T1000 (cell line): ENCODE measurements around the gene COL27A1.

Source experiments
- DNase-seq: peaks from one replicate; lab custom pipeline; 2025; ENCODE audit warnings: mixed read lengths; lab: John Stamatoyannopoulos, UW

The COL27A1 gene

DNA sequence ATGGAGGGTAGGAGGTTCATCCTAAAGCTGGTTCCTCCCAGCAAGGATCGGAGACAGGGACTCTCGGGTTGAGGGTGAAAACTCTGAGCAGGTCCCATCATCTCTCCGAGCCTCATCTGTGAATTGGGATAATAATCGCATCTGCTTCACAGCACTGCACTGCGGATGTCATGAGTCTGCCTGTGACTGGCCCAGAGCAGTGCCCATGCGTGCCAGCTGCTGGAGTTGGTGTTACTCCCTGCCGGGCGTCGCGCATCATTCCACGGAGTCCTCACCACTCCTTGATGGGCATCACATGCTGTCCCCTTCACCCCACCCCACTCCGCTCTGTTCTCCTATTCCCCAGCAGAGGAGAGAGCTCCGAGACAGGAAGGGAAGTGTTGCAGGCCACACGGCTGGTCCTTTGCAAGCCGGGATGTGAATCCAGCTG is 132.4 kb downstream of the COL27A1 start:
- no peak for DNase-seq

- peak; percentile 23 for DNase-seq
Observed at GRCh38 chr9:114288193-114289091, 133.1 kb downstream of the COL27A1 start.

DNA sequence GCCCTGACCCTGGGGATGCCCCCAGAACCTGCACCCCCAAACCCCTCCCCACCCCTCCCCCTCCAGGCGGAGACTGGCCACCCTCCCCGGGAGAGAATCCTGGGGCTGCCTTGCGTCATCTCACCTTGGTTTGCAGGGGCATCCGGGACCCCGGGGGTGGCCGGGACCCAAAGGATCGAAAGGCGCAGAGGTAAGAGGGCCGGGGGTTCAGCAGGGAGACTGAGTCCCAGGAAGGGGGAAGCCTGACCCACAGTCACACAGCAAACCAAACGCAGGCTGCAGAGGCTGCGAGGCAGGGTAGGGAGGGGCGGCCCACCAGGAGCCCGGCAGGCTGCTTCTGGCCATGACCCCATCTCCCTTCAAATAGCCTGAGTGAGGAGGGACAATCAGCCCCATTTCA is 133.8 kb downstream of the COL27A1 start:
- no peak for DNase-seq

GRCh38 chr9:114289571-114290481 is 134.5 kb downstream of the COL27A1 start:
- DNase-seq: no peak

GRCh38 chr9:114290561-114290986 is 135.2 kb downstream of the COL27A1 start:
- no peak for DNase-seq

DNA sequence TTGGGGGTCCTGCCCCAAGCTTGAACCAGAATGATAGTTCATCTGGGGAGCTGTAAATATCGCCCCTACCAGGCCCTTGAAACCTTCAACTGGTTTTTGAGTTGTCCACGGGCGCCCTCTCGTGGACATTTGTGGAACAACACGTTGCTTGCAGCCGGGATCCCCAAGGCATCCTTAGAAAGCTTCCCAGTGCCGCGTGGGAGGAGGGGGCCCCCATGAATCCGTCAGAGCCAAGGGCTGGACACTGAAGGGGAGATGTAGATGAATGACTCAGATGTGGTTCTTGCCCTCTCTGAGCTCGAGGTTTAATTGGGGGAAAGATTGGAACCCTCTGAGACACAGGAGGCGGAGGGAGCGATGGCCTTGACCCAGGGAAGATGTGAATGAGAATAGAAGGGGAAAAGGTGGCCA is 135.7 kb downstream of the COL27A1 start:
- DNase-seq: peak; percentile 61

DNA sequence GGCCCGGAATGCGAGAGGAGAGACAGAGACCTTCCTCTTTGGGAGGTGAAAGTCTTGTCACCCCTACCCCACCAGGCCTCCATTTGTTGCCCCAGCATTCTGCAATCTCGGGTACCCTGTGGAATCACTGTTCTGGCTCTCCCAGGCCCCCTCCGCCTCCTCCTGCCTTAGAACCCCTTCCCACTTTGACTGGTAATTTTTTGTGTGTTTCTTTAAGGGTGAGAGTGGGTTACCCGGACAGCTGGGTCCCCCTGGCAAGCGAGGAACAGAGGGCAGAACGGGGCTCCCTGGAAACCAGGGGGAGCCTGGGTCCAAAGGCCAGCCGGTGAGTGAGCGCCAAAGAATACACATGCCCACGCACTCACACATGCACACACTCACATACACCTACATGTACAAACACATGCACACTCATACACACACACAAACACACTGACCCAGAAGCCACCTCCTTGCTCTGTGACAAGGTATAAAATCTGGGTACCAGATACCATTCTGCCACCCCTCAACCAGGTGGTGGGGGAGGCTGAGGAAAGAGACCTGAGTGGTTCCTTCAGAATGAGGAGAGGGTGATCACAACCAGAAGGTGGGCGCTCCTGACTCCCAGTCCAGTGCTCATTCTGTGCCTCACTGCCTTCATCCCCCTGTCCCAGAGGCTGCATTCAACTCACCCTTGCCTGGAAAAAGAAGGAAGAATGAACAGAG is 136.7 kb downstream of the COL27A1 start:
- no peak for DNase-seq

DNA sequence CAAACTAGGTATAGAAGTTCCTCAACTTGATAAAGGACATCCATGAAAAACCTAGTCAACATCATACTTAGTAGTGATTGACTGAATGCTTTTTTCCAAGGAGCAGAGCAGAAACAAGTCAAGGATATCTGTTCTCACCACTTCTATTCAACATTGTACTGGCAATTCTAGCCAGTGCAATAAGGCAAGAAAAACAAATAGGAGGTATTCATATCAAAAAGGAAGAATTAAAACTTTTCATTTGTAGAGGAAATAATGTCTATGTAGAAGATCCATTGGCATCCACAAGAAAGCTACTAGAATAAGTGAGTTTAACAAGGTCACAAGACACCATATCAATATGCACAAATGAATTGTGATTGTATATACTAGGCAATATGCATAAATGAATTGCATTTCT is 139.3 kb downstream of the COL27A1 start:
- no peak for DNase-seq

- DNase-seq: no peak
Observed at GRCh38 chr9:114296338-114296737, 141.0 kb downstream of the COL27A1 start.

- no peak for DNase-seq
Observed at GRCh38 chr9:114299286-114300152, 144.2 kb downstream of the COL27A1 start.

- no peak for DNase-seq
Observed at GRCh38 chr9:114300153-114300845, 145.0 kb downstream of the COL27A1 start.

DNA sequence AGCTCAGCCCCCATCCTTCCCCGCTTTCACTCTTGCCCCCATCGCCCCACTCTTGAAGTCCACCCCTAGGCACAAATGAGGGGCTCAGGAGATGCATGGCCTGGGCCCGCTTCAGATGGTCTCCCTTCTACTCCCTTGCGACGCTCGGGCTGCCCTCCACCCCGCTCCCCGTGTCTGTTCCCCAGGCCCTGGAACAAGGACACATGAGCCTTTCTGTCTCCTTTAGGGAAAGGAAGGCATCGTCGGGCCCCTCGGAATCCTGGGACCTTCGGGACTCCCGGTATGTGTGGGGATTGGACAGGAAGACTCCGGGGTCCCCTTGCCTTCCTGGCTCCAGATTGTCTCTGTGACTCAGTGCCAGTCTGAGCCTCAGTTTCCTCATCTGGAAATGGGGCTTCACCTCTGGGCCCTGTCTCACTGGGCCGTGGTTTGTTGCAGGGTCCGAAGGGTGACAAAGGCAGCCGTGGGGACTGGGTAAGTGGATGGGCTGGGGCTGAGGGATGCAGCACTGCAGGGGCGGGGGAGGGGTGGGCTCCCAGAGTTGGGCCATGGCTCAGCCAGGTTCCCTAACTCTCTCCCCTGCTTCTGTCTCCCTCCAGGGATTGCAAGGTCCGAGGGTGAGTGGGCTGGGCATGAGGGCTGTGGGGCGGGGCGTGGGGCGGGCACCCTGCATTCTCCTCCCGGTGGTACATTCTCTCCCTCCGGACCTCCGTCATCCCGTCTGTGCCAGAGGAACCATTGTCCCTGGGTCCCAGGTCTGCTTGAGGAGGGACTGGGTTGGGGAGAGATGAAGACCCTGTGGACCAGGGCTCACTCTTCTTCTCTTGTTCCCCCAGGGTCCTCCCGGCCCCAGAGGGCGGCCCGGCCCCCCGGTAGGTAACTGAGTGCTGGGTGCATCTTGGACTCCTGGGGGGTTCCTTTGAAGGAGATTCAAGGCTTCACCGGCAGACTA is 145.8 kb downstream of the COL27A1 start:
- DNase-seq: no peak

DNA sequence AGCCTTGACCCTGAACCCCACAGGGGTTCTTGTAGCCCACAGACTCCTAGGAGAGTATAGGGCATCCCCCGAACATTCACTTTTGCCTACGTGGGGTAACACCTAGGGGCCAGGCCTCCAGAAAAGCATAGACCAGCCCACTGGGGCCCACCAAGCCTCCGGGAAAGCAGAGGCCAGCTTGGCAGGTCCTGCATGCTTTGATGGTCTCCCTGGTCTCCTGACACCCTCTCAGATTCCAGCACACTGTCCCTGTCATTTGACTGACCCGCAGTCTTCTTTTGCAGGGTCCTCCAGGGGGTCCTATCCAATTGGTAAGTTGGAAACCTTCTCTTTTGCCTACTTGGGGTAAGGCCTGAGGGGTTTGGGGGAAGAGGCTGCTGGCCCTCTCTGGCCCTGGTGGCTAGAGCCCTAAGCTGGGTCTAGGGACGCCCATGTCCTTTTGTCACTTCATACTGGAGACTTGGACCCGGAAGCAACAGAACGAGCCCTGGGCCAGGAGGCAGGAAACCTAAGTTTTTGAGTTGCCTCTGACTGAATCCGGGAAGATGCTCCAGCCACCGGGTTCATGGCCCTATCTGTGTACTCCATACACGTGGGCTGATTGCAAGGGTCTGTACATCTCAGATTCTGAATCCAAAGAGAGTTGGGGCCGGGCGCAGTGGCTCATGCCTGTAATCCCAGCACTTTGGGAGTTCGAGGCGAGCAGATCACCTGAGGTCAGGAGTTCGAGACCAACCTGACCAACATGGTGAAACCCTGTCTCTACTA is 146.6 kb downstream of the COL27A1 start:
- DNase-seq: no peak

DNA sequence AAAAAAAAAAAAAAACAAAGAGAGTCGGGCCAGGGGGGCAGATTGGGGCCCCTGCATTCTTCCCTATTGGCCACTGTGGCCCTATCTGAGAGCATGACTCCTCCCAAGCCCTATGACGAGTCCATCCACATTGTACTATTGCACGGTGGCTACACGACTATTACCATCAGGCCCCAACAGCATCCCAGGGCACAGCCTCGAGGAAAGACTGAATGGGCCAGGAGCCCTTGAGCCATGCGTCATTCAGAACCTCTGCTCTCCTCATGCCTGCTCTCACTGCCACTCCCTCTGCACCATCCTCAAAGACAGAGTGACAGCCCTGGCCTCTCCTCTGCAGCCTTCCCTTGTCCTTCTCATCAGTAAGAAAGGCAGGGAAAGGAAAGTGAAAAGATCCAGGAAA is 147.4 kb downstream of the COL27A1 start:
- no peak for DNase-seq

- no peak for DNase-seq
Observed at GRCh38 chr9:114303571-114303970, 148.2 kb downstream of the COL27A1 start.

- no peak for DNase-seq
Observed at GRCh38 chr9:114303977-114304376, 148.6 kb downstream of the COL27A1 start.

DNA sequence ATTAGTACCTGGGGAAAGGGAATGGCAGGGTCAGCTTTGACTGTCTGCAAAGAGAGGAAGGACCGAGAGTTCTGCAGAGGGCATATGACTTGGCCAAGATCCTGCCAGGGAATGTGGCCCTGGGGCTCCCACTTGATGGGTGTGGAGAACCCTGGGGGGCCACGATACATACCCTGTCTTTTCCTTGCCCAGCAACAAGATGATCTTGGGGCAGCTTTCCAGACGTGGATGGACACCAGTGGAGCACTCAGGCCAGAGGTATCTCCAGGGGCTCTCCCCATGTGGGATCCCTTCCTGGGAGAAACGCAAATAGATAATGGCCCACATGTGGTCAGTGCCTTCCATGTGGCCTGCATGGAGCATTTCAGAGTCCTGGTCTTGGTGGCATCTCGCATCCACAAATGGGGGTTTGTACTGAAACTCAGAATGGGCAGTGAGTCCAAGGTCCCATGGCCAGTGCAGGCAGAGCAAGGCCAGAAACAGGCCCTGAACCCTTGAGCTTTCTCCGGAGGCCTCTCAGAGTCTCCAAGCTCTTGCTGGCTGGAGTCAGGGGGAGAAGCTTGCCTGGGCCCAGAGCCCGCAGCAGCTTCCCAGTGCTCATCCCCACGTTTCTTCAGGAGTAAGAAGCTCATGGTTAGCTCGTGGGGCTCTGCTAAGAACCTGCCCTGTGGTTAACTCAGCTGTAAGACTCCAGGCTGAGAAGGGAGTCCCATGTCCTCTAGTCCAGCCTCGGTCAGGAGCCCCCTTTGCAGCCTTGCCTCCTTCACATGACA is 149.3 kb downstream of the COL27A1 start:
- DNase-seq: no peak

DNA sequence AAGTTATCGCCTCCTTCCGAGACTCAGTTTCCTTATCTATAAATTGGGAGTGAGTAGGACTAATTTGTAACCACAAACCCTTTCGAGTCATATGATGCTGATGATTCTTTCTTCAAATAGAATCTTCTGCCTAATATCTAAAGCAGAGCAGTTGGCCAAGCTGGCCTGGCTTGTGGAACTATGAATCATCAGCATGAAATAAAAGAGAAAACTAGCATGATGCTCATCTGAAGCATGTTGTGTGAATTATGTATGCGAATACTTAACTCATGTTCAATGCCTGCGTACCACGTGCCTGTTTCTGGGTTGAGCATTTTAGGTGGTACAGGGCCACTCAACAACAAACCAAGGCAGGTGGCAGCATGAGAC is 152.5 kb downstream of the COL27A1 start:
- DNase-seq: no peak
